ENCODE measurements around the gene SORCS1.

- TF ChIP-seq CTCF (IDR thresholded peaks at IDR 0.05), result no peak
- no peak for TF ChIP-seq EZH2phosphoT487 (IDR thresholded peaks at IDR 0.05)
- no peak for TF ChIP-seq EZH2 (IDR thresholded peaks at IDR 0.05)
Measured at GRCh38 chr10:107103174-107104025, 61.1 kb downstream of the SORCS1 start.

Data from neural progenitor cell (in vitro differentiated cells).